Adrenal gland (tissue), 12 donors: Measurements from ENCODE around the gene LDLRAD2. TPM values are rescaled to one million over a fixed set of nuclear protein-coding genes. Genes with fewer than 3 reads are reported as not detected.
"Not testable (repeated sequence)": the region's sequence is repeated elsewhere in the genome, so short reads cannot be mapped to it uniquely, and the experiment has no call there.

Experiments
- DNase-seq, 7 donors: peaks; one replicate each; pipeline ENCODE4 v3.0.0-alpha.2; 2019 to 2020
- H3K27ac ChIP-seq, 5 donors: fragments of 200-600 bp; sonication (generic) in 4 of 5; 1 replicate in 3 of 5; 2 replicates in 2 of 5; pipeline versions ENCODE4 v1.5.1 to v1.8.0; 2016 to 2020; ENCODE audit warnings: mild to moderate bottlenecking in 1 of 5
- H3K27me3 ChIP-seq: fragments of 200-600 bp; 2 replicates; pipeline ENCODE4 v1.8.0; 2021
- H3K36me3 ChIP-seq, 2 donors: fragments of 200-600 bp; replicated peaks in 1 of 2; 1 replicate in 1 of 2; 2 replicates in 1 of 2; pipeline versions ENCODE4 v1.5.1 to v1.8.0; 2018 to 2022
- H3K4me1 ChIP-seq, 2 donors: fragments of 200-600 bp; replicated peaks in 1 of 2; 1 replicate in 1 of 2; 2 replicates in 1 of 2; pipeline versions ENCODE4 v1.5.1 to v1.8.0; 2018 to 2021
- H3K4me3 ChIP-seq, 4 donors: fragments of 200-600 bp; sonication (generic) in 3 of 4; one replicate each; pipeline ENCODE4 v1.5.1; 2016 to 2018
- H3K9me3 ChIP-seq, 3 donors: fragments of 200-600 bp; sonication (generic) in 1 of 3; replicated peaks in 1 of 3; 1 replicate in 2 of 3; 2 replicates in 1 of 3; pipeline versions ENCODE4 v1.5.1 to v1.8.0; 2016 to 2021
- CTCF ChIP-seq, 6 experiments: fragments of 450-650 bp in 4 of 6; fragments of 200-600 bp in 2 of 6; sonication (generic) in 1 of 6; IDR thresholded peaks; 1 replicate in 5 of 6; 2 replicates in 1 of 6; pipeline versions ENCODE4 v1.5.1 to v1.8.0; 2016 to 2021; ENCODE audit warnings: antibody characterized with exemption in 6 of 6, mild to moderate bottlenecking in 2 of 6, moderate library complexity in 1 of 6
- POLR2A ChIP-seq, 2 donors: fragments of 450-650 bp; IDR thresholded peaks; one replicate each; pipeline ENCODE4 v1.6.1; 2017; ENCODE audit warnings: antibody characterized with exemption in 2 of 2, mild to moderate bottlenecking in 2 of 2, moderate library complexity in 1 of 2
- WGBS, 4 donors: extraction: QIAGEN DNeasy Blood & Tissue Kit in 2 of 4; methylation state at CpG; one replicate each; pipeline versions ENCODE4 v1.1.5 to v1.1.7; 2013 to 2017; 5-methylcytosine and 5-hydroxymethylcytosine counted together
- intact Hi-C, 2 donors: fragments of 100-400 bp; cut with DNase I; formaldehyde crosslinking; loops; one replicate each; pipeline versions ENCODE4 v1.14.1 to v1.15.0; 2022 to 2023
- polyA plus RNA-seq, 3 donors: library from polyadenylated mRNA; stranded (reverse); fragments of 200-250 nt in 2 of 3; fragments of 350-450 nt in 1 of 3; fragmentation: Illumina TruSeq in 1 of 3; extraction: RNeasy Lipid Tissue Mini Kit (QIAGEN cat#74804) in 1 of 3; gene quantifications; one replicate each; pipeline ENCODE4 v1.2.3, GENCODE V29; 2013 to 2014
- total RNA-seq, 9 donors: library from RNA; depleted of rRNA in 4 of 9; stranded (reverse); fragments of >200 nt in 4 of 9; fragments of 120-200 nt in 1 of 9; fragmentation: NEBNext Ultra II Directional in 1 of 9; extraction: Animal tissue kit (Norgen Biotek cat#: 25700) in 1 of 9; gene quantifications; one replicate each; pipeline versions ENCODE4 v1.1.0 to v1.2.4, GENCODE V29; 2013 to 2023
- donor health status: healthy with polysubstance abuse.
- donor health status: Bipolar disorder and iron deficiency.
- donor health status: DM: yes; HTN: yes; CAD: no.
- donor health status: DM: no; HTN: no; CAD: no.
- donor health status: DM: no; HTN: no; CAD: no.
- donor health status: DM: yes; HTN: yes; CAD: no.

The LDLRAD2 gene
- total and polyA plus RNA-seq, 12 donors, result 0.16 to 9.4 (median 1.1) TPM; not detected in 1

GRCh38 chr1:21764615-21765423 lies 47.2 kb upstream of the LDLRAD2 start:
- Histone ChIP-seq H3K27me3 (no peaks in the 10 kb centered on the region), H3K36me3 (no peaks in the 10 kb centered on the region), H3K4me1 (peaks cover 27 to 64% of the 10 kb centered on the region in 2 donors), H3K4me3 (no peak overlapping the region), H3K9me3 (no peaks in the 10 kb centered on the region), H3K27ac (peak overlapping the region; percentile 67 to 94 (median 86))
- peak in 1 of 2 donors; percentile 55 for TF ChIP-seq POLR2A (IDR thresholded peaks at IDR 0.05)
- TF ChIP-seq CTCF (IDR thresholded peaks at IDR 0.05), result no peak
- DNase-seq, result peak; percentile 86 to 95 (median 93)
- intact Hi-C loops, result no loop called here
- WGBS, 4 donors, result 25 to 46% (median 29%) methylated on average over 12 to 13 of the region's 13 CpGs

- Histone ChIP-seq H3K27me3 (no peaks in the 10 kb centered on the region), H3K9me3 (no peaks in the 10 kb centered on the region), H3K36me3 (no peaks in the 10 kb centered on the region), H3K27ac (peak overlapping the region; percentile 78 to 94 (median 86)), H3K4me1 (peaks cover 27 to 59% of the 10 kb centered on the region in 2 donors), H3K4me3 (no peak overlapping the region)
- 64 to 76% (median 74%) methylated on average over 4 of the region's 4 CpGs for WGBS, 4 donors
- TF ChIP-seq CTCF (IDR thresholded peaks at IDR 0.05), result no peak
- no peak for TF ChIP-seq POLR2A (IDR thresholded peaks at IDR 0.05)
- peak in 1 of 7 donors; percentile 11 for DNase-seq
- intact Hi-C loops, result no loop called here
Observed at GRCh38 chr1:21766210-21766609, 45.9 kb upstream of the LDLRAD2 start.

- peaks cover 27 to 64% of the 10 kb centered on the region in 2 donors for H3K4me1 ChIP-seq
Observed at GRCh38 chr1:21767106-21767505, 45.0 kb upstream of the LDLRAD2 start.

GRCh38 chr1:21770201-21770600 lies 41.9 kb upstream of the LDLRAD2 start:
- Histone ChIP-seq H3K36me3 (no peaks in the 10 kb centered on the region), H3K27ac (peak overlapping the region in 1 of 5 donors; percentile 48), H3K4me1 (peaks cover 15 to 49% of the 10 kb centered on the region in 2 donors), H3K9me3 (no peaks in the 10 kb centered on the region), H3K4me3 (no peak overlapping the region), H3K27me3 (no peaks in the 10 kb centered on the region)
- WGBS, 4 donors, result 86 to 100% (median 95%) methylated on average over 2 of the region's 2 CpGs
- intact Hi-C loops, result no loop called here
- TF ChIP-seq POLR2A (IDR thresholded peaks at IDR 0.05) (no peak), CTCF (IDR thresholded peaks at IDR 0.05) (no peak)
- no peak for DNase-seq

More at GRCh38 chr1:21767106-21767505, 45.0 kb upstream of the LDLRAD2 start:
- WGBS, 4 donors, result 91 to 92% (median 91%) methylated on average over 8 of the region's 8 CpGs
- H3K27me3 ChIP-seq, intact Hi-C loops, H3K9me3 ChIP-seq, H3K4me3 ChIP-seq, H3K36me3 ChIP-seq: not testable (repeated sequence)
- peak overlapping the region; percentile 17 to 84 (median 67) for H3K27ac ChIP-seq
- peak in 3 of 7 donors; percentile 12 to 52 (median 33) for DNase-seq

- peak overlapping the region in 2 of 5 donors; percentile 1 to 3 for H3K27ac ChIP-seq
- H3K4me3 ChIP-seq, H3K27me3 ChIP-seq, intact Hi-C loops, H3K36me3 ChIP-seq, H3K9me3 ChIP-seq: not testable (repeated sequence)
- H3K4me1 ChIP-seq, result peaks cover 11 to 45% of the 10 kb centered on the region in 2 donors
- WGBS, 4 donors, result 88 to 100% (median 96%) methylated on average over 6 to 9 of the region's 9 CpGs
- DNase-seq, result peak in 3 of 7 donors; percentile 5 to 46 (median 10)
Observed at GRCh38 chr1:21770602-21771001, 41.5 kb upstream of the LDLRAD2 start.

GRCh38 chr1:21771672-21772071 lies 40.4 kb upstream of the LDLRAD2 start:
- DNase-seq, result peak in 1 of 7 donors; percentile 50
- Histone ChIP-seq H3K27ac (peak overlapping the region in 1 of 5 donors; percentile 2), H3K4me1 (peaks cover 10 to 40% of the 10 kb centered on the region in 2 donors)
- 61 to 83% (median 79%) methylated on average over 10 of the region's 10 CpGs for WGBS, 4 donors
- H3K27me3 ChIP-seq, H3K4me3 ChIP-seq, H3K9me3 ChIP-seq, intact Hi-C loops, H3K36me3 ChIP-seq: not testable (repeated sequence)
